Esophagus muscularis mucosa (tissue), 4 donors: ENCODE measurements around the gene TNNC2. TPM values are rescaled to one million over a fixed set of nuclear protein-coding genes. Genes with fewer than 3 reads are reported as not detected.

Experiments used
- DNase-seq: peaks from one replicate; pipeline ENCODE4 v3.0.0-alpha.2; 2017; ENCODE audit errors: extremely low spot score
- H3K27ac ChIP-seq, 4 donors: fragments of 200-600 bp; sonication (generic); replicated peaks in 1 of 4; 1 replicate in 3 of 4; 2 replicates in 1 of 4; pipeline ENCODE4 v1.5.1; 2016 to 2019; ENCODE audit warnings: mild to moderate bottlenecking in 1 of 4
- H3K27me3 ChIP-seq, 4 donors: fragments of 200-600 bp; sonication (generic); one replicate each; pipeline versions ENCODE4 v1.5.1 to v1.6.0; 2016 to 2019
- H3K36me3 ChIP-seq, 4 donors: fragments of 200-600 bp; sonication (generic); one replicate each; pipeline ENCODE4 v1.5.1; 2016 to 2019
- H3K4me1 ChIP-seq, 4 donors: fragments of 200-600 bp; sonication (generic); one replicate each; pipeline ENCODE4 v1.5.1; 2016 to 2019
- H3K4me3 ChIP-seq, 4 donors: fragments of 200-600 bp; sonication (generic); 1 replicate in 2 of 4; 2 replicates in 2 of 4; pipeline ENCODE4 v1.5.1; 2016 to 2019; ENCODE audit warnings: mild to moderate bottlenecking in 4 of 4, moderate library complexity in 1 of 4
- H3K9me3 ChIP-seq, 4 donors: fragments of 200-600 bp; sonication (generic); 1 replicate in 3 of 4; 2 replicates in 1 of 4; pipeline ENCODE4 v1.5.1; 2016 to 2019
- EP300 ChIP-seq: sonication (generic); formaldehyde crosslinking; IDR thresholded peaks from one replicate; pipeline ENCODE4 v1.6.1; 2017; ENCODE audit warnings: antibody characterized with exemption
- POLR2A ChIP-seq: fragments of 450-650 bp; IDR thresholded peaks from one replicate; pipeline ENCODE4 v1.6.1; 2017; ENCODE audit warnings: antibody characterized with exemption, moderate library complexity, mild to moderate bottlenecking, low read depth
- POLR2AphosphoS5 ChIP-seq, 2 donors: sonication (generic); formaldehyde crosslinking; IDR thresholded peaks; one replicate each; pipeline ENCODE4 v1.6.1; 2017; ENCODE audit warnings: antibody characterized with exemption in 2 of 2
- WGBS: methylation state at CpG from one replicate; pipeline ENCODE4 v1.1.5; 2018; 5-methylcytosine and 5-hydroxymethylcytosine counted together
- intact Hi-C: fragments of 100-400 bp; cut with DNase I; formaldehyde crosslinking; loops from one replicate; pipeline ENCODE4 v1.15.1; 2023
- total RNA-seq, 4 donors: library from RNA; depleted of rRNA; stranded (reverse); fragments of >200 nt; gene quantifications; one replicate each; pipeline versions ENCODE4 v1.1.0 to v1.2.1, GENCODE V29; 2016
- TF ChIP-seq, protein P1 (sequence below), 3 experiments: fragments of 200-600 bp in 2 of 3; fragments of 450-650 bp in 1 of 3; sonication (generic) in 2 of 3; IDR thresholded peaks; one replicate each; pipeline ENCODE4 v1.5.1; 2017 to 2019; ENCODE audit warnings: antibody characterized with exemption in 3 of 3, mild to moderate bottlenecking in 2 of 3, moderate library complexity in 1 of 3

Gene TNNC2
- total RNA-seq, 4 donors from 2014 or later = 0.46 to 3.1 (median 1.8) TPM

- peak within 1 kb of the TSS; percentile 78 to 87 (median 80) for H3K27ac ChIP-seq
These were observed 30.2 kb upstream of the TNNC2 start, which contains the start of the genes ACOT8 and ZSWIM3 for GRCh38 chr20:45857114-45857881. Gene ACOT8 (minus strand): TSS chr20:45857392. CDS start chr20:45857315, 77 bp downstream. Gene ZSWIM3 (plus strand): TSS chr20:45857614. CDS start chr20:45857826, 212 bp downstream.

GRCh38 chr20:45853484-45853883 is 26.4 kb upstream of the TNNC2 start:
- DNase-seq = no peak
- 75% methylated on average over 2 of the region's 2 CpGs for WGBS

More at GRCh38 chr20:45857114-45857881, 30.2 kb upstream of the TNNC2 start, which contains the start of the genes ACOT8 and ZSWIM3:
- Histone ChIP-seq H3K9me3 (no peaks in the 10 kb centered on the region), H3K4me1 (peaks cover 29 to 62% (median 44%) of the 10 kb centered on the region in 4 donors), H3K27me3 (no peaks in the 10 kb centered on the region), H3K4me3 (peak within 1 kb of the TSS; percentile 84 to 91 (median 90)), H3K36me3 (peaks cover 6 to 28% (median 13%) of the 10 kb centered on the region in 4 donors)
- WGBS = 4% methylated on average over 4 of the region's 36 CpGs
- intact Hi-C loops = no loop called here
- peak; percentile 99 for DNase-seq
- TF ChIP-seq POLR2AphosphoS5 (IDR thresholded peaks at IDR 0.05) = peak; percentile 83 to 86
- TF ChIP-seq, protein P1, sequence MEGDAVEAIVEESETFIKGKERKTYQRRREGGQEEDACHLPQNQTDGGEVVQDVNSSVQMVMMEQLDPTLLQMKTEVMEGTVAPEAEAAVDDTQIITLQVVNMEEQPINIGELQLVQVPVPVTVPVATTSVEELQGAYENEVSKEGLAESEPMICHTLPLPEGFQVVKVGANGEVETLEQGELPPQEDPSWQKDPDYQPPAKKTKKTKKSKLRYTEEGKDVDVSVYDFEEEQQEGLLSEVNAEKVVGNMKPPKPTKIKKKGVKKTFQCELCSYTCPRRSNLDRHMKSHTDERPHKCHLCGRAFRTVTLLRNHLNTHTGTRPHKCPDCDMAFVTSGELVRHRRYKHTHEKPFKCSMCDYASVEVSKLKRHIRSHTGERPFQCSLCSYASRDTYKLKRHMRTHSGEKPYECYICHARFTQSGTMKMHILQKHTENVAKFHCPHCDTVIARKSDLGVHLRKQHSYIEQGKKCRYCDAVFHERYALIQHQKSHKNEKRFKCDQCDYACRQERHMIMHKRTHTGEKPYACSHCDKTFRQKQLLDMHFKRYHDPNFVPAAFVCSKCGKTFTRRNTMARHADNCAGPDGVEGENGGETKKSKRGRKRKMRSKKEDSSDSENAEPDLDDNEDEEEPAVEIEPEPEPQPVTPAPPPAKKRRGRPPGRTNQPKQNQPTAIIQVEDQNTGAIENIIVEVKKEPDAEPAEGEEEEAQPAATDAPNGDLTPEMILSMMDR (IDR thresholded peaks at IDR 0.05) = peak in 1 of 3 experiments; percentile 31
- no peak for TF ChIP-seq EP300

GRCh38 chr20:45852326-45852725 is 25.2 kb upstream of the TNNC2 start:
- no peak for DNase-seq
- Histone ChIP-seq H3K27me3 (no peaks in the 10 kb centered on the region), H3K27ac (no peak overlapping the region), H3K4me1 (peaks cover 21 to 43% (median 28%) of the 10 kb centered on the region in 4 donors), H3K9me3 (no peaks in the 10 kb centered on the region), H3K36me3 (peaks cover 6 to 61% (median 34%) of the 10 kb centered on the region in 4 donors), H3K4me3 (no peak overlapping the region)
- 94% methylated on average over 6 of the region's 6 CpGs for WGBS
- TF ChIP-seq POLR2A = no peak
- no peak for TF ChIP-seq POLR2AphosphoS5 (IDR thresholded peaks at IDR 0.05)
- TF ChIP-seq, protein P1 (IDR thresholded peaks at IDR 0.05) = no peak
- TF ChIP-seq EP300 = no peak
- intact Hi-C loops = no loop called here

More at GRCh38 chr20:45853484-45853883, 26.4 kb upstream of the TNNC2 start:
- Histone ChIP-seq H3K36me3 (peaks cover 6 to 49% (median 23%) of the 10 kb centered on the region in 4 donors), H3K27ac (no peak overlapping the region), H3K27me3 (no peaks in the 10 kb centered on the region), H3K9me3 (no peaks in the 10 kb centered on the region), H3K4me3 (no peak overlapping the region), H3K4me1 (peaks cover 29 to 53% (median 38%) of the 10 kb centered on the region in 4 donors)
- no peak for TF ChIP-seq EP300
- TF ChIP-seq, protein P1 (IDR thresholded peaks at IDR 0.05) = no peak
- no peak for TF ChIP-seq POLR2A
- no peak for TF ChIP-seq POLR2AphosphoS5 (IDR thresholded peaks at IDR 0.05)
- intact Hi-C loops = no loop called here

DNA sequence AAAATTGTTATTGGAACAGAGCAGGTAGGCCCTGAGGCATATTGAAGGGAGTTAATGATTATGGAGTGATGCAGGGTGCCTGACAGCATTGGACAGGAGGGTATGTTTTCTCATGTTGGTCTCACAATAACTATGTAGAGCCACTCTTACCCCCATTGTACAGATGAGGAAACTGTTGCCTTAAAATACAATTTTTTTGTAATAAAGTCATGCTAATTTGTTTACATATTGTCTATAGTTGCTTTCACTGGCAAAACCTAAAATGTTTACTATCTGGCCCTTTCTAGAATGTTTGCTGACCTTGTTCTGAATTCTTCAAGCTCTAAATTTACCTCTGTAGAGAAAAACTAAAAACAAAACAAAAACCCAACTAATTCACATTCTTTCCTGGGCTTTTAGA is 24.4 kb upstream of the TNNC2 start:
- no peak for DNase-seq
- H3K9me3 ChIP-seq = no peaks in the 10 kb centered on the region
- TF ChIP-seq POLR2A (no peak), EP300 (no peak), POLR2AphosphoS5 (IDR thresholded peaks at IDR 0.05) (no peak)
- TF ChIP-seq, protein P1 (IDR thresholded peaks at IDR 0.05) = no peak
- no peak overlapping the region for H3K4me3 ChIP-seq
- H3K36me3 ChIP-seq = peaks cover 14 to 69% (median 42%) of the 10 kb centered on the region in 4 donors
- peaks cover 21 to 38% (median 26%) of the 10 kb centered on the region in 4 donors for H3K4me1 ChIP-seq
- intact Hi-C loops = no loop called here
- H3K27me3 ChIP-seq = no peaks in the 10 kb centered on the region
- H3K27ac ChIP-seq = no peak overlapping the region
